Stimulated activated CD4-positive, alpha-beta T cell treated with anti-CD3 and anti-CD28 coated beads, Interleukin-4, amount 100 ng/mL, for 1 hour (primary cell): ENCODE data around the gene DPP6.
A peak's percentile ranks its signal among the peaks of the same experiment; 100 is the strongest.
"Not testable (repeated sequence)": the region's sequence is repeated elsewhere in the genome, so short reads cannot be mapped to it uniquely, and the experiment has no call there.

ENCODE experiments used
- DNase-seq: peaks from one replicate; pipeline ENCODE4 v3.0.0-alpha.2; 2020

DPP6 gene

GRCh38 chr7:154919344-154920225 lies 867.4 kb downstream of the DPP6 start:
- no peak for DNase-seq

DNA sequence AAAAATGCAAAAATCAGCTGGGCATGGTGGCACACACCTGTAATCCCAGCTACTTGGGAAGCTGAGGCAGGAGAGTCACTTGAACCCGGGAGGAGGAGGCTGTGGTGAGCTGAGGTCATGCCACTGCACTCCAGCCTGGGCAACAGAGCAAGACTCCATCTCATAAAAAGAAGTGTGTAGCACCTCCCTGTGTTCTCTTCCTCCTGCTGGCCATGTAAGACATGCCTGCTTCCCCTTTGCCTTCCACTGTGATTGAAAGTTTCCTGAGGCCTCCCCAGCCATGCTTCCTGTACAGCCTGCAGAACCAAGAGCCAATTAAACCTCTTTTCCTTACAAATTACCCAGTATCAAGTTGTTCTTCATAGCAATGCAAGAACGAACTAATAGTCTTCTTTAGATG lies 870.3 kb downstream of the DPP6 start:
- DNase-seq, result not testable (repeated sequence)

DNA sequence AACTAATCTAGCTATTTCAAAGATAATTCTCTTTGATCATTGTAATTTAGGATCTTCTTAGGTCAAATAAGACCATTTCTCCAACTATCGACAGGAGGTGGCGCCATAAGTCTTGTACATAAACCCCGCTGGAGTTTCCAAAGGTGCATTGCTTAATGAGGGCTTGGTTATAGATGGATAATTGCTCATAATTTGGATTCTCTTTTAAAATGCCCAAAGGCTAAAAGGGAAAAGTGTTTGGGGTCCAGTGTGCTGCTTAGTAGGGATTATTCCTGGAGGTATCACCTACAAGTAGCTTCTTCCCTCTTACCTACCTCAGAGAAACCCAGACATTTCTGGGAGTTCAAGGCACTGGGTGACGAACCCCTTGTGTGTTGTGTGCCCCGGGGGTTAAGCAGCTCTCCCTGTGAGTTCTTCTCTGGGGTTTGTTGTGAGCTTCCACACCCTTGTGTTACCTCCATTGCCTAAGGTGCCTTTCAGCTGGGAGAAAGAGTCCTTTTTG lies 875.5 kb downstream of the DPP6 start:
- peak; percentile 71 for DNase-seq

- peak; percentile 21 for DNase-seq
These were observed 876.2 kb downstream of the DPP6 start for GRCh38 chr7:154928136-154929005.

- DNase-seq, result no peak
These were observed 877.0 kb downstream of the DPP6 start for GRCh38 chr7:154929006-154929726.

DNA sequence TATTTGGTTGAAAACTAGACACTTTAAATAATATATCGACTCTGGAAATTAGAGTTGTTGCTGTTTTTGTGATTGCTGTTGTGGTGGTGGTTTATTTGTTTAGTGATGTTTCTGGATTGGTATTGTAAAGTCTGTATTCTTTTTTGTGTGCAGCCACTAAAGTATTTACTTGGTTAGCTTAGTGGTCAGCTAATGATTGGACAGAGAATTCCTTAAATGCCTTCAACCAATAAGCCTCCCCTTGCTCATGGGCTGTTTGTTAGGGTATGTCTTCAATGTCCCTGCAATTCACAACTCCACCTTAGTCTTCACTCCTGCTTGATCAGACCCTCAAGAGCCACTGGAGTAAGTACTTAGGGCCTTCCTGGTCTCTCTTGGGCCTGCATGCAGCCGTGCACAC lies 879.7 kb downstream of the DPP6 start:
- no peak for DNase-seq

DNA sequence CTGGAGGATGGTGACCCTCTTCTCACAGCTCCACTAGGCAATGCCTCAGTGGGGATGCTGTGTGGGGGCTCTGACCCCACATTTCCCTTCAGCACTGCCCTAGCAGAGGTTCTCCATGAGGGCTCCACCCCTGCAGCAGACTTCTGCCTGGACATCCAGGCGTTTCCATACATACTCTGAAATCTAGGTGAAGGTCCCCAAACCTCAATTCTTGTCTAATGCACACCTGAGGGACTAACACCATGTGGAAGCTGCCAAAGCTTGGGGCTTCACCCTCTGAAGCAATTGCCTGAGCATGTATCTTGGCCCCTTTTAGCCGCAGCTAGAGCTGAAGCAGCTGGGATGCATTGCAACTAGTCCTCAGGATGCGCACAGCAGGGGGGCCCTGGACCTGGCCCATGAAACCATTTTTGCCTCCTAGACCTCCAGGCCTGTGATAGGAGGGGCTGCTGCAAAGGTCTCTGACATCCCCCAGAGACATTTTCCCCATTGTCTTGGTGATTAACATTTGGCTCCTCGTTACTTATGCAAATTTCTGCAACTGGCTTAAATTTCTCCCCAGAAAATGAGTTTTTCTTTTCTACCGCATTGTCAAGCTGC lies 882.3 kb downstream of the DPP6 start:
- DNase-seq, result not testable (repeated sequence)

- DNase-seq, result no peak
These were observed 885.6 kb downstream of the DPP6 start for GRCh38 chr7:154937837-154938236.

- DNase-seq, result no peak
These were observed 890.5 kb downstream of the DPP6 start for GRCh38 chr7:154942691-154943090.
